Duodenal mucosa (tissue), 2 donors: ENCODE results near the gene ABHD17B.

ENCODE experiments used
- H3K27ac ChIP-seq: one replicate; pipeline ENCODE4 v1.7.0; 2013; ENCODE audit warnings: low read depth, low read length
- H3K27me3 ChIP-seq, 2 donors: one replicate each; pipeline ENCODE4 v1.7.0; 2013; ENCODE audit warnings: low read length in 2 of 2, control low read depth in 1 of 2; ENCODE audit not compliant: insufficient read depth in 2 of 2, control insufficient read depth in 1 of 2
- H3K36me3 ChIP-seq, 2 donors: one replicate each; pipeline ENCODE4 v1.7.0; 2013; ENCODE audit warnings: low read length in 2 of 2, control low read depth in 1 of 2; ENCODE audit not compliant: insufficient read depth in 2 of 2, control insufficient read depth in 1 of 2
- H3K4me1 ChIP-seq, 2 donors: one replicate each; pipeline ENCODE4 v1.7.0; 2013; ENCODE audit warnings: low read length in 2 of 2, control low read depth in 1 of 2; ENCODE audit not compliant: insufficient read depth in 2 of 2, control insufficient read depth in 1 of 2
- H3K4me3 ChIP-seq, 2 donors: one replicate each; pipeline ENCODE4 v1.7.0; 2013; ENCODE audit warnings: low read length in 2 of 2, low read depth in 1 of 2
- H3K9ac ChIP-seq, 2 donors: one replicate each; pipeline ENCODE4 v1.7.0; 2013; ENCODE audit warnings: low read length in 2 of 2, low read depth in 1 of 2
- H3K9me3 ChIP-seq, 2 donors: one replicate each; pipeline ENCODE4 v1.7.0; 2013; ENCODE audit warnings: low read length in 2 of 2, control low read depth in 1 of 2; ENCODE audit not compliant: control insufficient read depth in 1 of 2

ABHD17B gene

GRCh38 chr9:71858102-71858798 is 52.7 kb downstream of the ABHD17B start:
- H3K9me3 ChIP-seq: peaks cover 4 to 18% of the 10 kb centered on the region in 2 donors
- H3K36me3 ChIP-seq: no peaks in the 10 kb centered on the region
- H3K4me3 ChIP-seq: no peak overlapping the region
- no peak overlapping the region for H3K27ac ChIP-seq
- H3K27me3 ChIP-seq: no peaks in the 10 kb centered on the region
- H3K9ac ChIP-seq: no peak overlapping the region
- no peaks in the 10 kb centered on the region for H3K4me1 ChIP-seq

GRCh38 chr9:71857159-71857558 is 53.8 kb downstream of the ABHD17B start:
- Histone ChIP-seq H3K36me3 (no peaks in the 10 kb centered on the region), H3K4me3 (no peak overlapping the region), H3K27ac (no peak overlapping the region), H3K9me3 (peaks cover 4 to 18% of the 10 kb centered on the region in 2 donors), H3K4me1 (no peaks in the 10 kb centered on the region), H3K9ac (no peak overlapping the region), H3K27me3 (no peaks in the 10 kb centered on the region)

- Histone ChIP-seq H3K27ac (no peak overlapping the region), H3K4me3 (no peak overlapping the region), H3K27me3 (no peaks in the 10 kb centered on the region), H3K9me3 (peaks cover 3 to 6% of the 10 kb centered on the region in 2 donors), H3K36me3 (no peaks in the 10 kb centered on the region), H3K4me1 (no peaks in the 10 kb centered on the region), H3K9ac (no peak overlapping the region)
Observed at GRCh38 chr9:71854811-71855210, 56.2 kb downstream of the ABHD17B start.

GRCh38 chr9:71853084-71853483 is 57.9 kb downstream of the ABHD17B start:
- Histone ChIP-seq H3K27ac (no peak overlapping the region), H3K9me3 (peaks cover 0 to 3% of the 10 kb centered on the region in 2 donors), H3K27me3 (no peaks in the 10 kb centered on the region), H3K9ac (no peak overlapping the region), H3K4me1 (no peaks in the 10 kb centered on the region), H3K36me3 (no peaks in the 10 kb centered on the region), H3K4me3 (no peak overlapping the region)

- no peaks in the 10 kb centered on the region for H3K27me3 ChIP-seq
- no peak overlapping the region for H3K4me3 ChIP-seq
- H3K9me3 ChIP-seq: peaks cover 0 to 3% of the 10 kb centered on the region in 2 donors
- H3K36me3 ChIP-seq: no peaks in the 10 kb centered on the region
- H3K27ac ChIP-seq: no peak overlapping the region
- H3K4me1 ChIP-seq: no peaks in the 10 kb centered on the region
- H3K9ac ChIP-seq: no peak overlapping the region
Observed at GRCh38 chr9:71850996-71851395, 60.0 kb downstream of the ABHD17B start.

GRCh38 chr9:71847892-71848291 is 63.1 kb downstream of the ABHD17B start:
- Histone ChIP-seq H3K36me3 (no peaks in the 10 kb centered on the region), H3K9ac (no peak overlapping the region), H3K4me1 (no peaks in the 10 kb centered on the region), H3K27ac (no peak overlapping the region), H3K27me3 (no peaks in the 10 kb centered on the region), H3K4me3 (no peak overlapping the region), H3K9me3 (peaks cover 0 to 3% of the 10 kb centered on the region in 2 donors)

- H3K27ac ChIP-seq: no peak overlapping the region
- H3K4me1 ChIP-seq: no peaks in the 10 kb centered on the region
- H3K9me3 ChIP-seq: no peaks in the 10 kb centered on the region
- H3K36me3 ChIP-seq: no peaks in the 10 kb centered on the region
- H3K27me3 ChIP-seq: no peaks in the 10 kb centered on the region
- H3K9ac ChIP-seq: no peak overlapping the region
- H3K4me3 ChIP-seq: no peak overlapping the region
Observed at GRCh38 chr9:71844808-71845207, 66.2 kb downstream of the ABHD17B start.

GRCh38 chr9:71839668-71840067 is 71.3 kb downstream of the ABHD17B start:
- Histone ChIP-seq H3K27me3 (no peaks in the 10 kb centered on the region), H3K36me3 (no peaks in the 10 kb centered on the region), H3K4me3 (no peak overlapping the region), H3K27ac (no peak overlapping the region), H3K4me1 (no peaks in the 10 kb centered on the region), H3K9ac (no peak overlapping the region), H3K9me3 (peaks cover 0 to 1% of the 10 kb centered on the region in 2 donors)

GRCh38 chr9:71835596-71835995 is 75.4 kb downstream of the ABHD17B start:
- Histone ChIP-seq H3K4me1 (no peaks in the 10 kb centered on the region), H3K9ac (no peak overlapping the region), H3K9me3 (peaks cover 0 to 8% of the 10 kb centered on the region in 2 donors), H3K36me3 (no peaks in the 10 kb centered on the region), H3K27me3 (no peaks in the 10 kb centered on the region), H3K27ac (no peak overlapping the region), H3K4me3 (no peak overlapping the region)

GRCh38 chr9:71830929-71831328 is 80.1 kb downstream of the ABHD17B start:
- no peak overlapping the region for H3K9ac ChIP-seq
- H3K4me3 ChIP-seq: no peak overlapping the region
- peaks cover 0 to 8% of the 10 kb centered on the region in 2 donors for H3K9me3 ChIP-seq
- no peaks in the 10 kb centered on the region for H3K27me3 ChIP-seq
- H3K27ac ChIP-seq: no peak overlapping the region
- H3K4me1 ChIP-seq: no peaks in the 10 kb centered on the region
- no peaks in the 10 kb centered on the region for H3K36me3 ChIP-seq
